LNCAP (cell line): ENCODE measurements around the gene HEPH.

Experiments used
- TF ChIP-seq, protein P1 (sequence below): fragments of 450-650 bp; IDR thresholded peaks from 2 replicates; pipeline ENCODE4 v1.5.1; 2017; ENCODE audit warnings: mild to moderate bottlenecking

The HEPH gene

GRCh38 chrX:66193821-66194220 lies 29.8 kb downstream of the HEPH start:
- TF ChIP-seq, protein P1, sequence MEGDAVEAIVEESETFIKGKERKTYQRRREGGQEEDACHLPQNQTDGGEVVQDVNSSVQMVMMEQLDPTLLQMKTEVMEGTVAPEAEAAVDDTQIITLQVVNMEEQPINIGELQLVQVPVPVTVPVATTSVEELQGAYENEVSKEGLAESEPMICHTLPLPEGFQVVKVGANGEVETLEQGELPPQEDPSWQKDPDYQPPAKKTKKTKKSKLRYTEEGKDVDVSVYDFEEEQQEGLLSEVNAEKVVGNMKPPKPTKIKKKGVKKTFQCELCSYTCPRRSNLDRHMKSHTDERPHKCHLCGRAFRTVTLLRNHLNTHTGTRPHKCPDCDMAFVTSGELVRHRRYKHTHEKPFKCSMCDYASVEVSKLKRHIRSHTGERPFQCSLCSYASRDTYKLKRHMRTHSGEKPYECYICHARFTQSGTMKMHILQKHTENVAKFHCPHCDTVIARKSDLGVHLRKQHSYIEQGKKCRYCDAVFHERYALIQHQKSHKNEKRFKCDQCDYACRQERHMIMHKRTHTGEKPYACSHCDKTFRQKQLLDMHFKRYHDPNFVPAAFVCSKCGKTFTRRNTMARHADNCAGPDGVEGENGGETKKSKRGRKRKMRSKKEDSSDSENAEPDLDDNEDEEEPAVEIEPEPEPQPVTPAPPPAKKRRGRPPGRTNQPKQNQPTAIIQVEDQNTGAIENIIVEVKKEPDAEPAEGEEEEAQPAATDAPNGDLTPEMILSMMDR: no peak

GRCh38 chrX:66200050-66200664 lies 36.1 kb downstream of the HEPH start:
- TF ChIP-seq, protein P1: no peak

- TF ChIP-seq, protein P1: peak; percentile 42; the same call in 1 of the 2 replicates
Observed at GRCh38 chrX:66200855-66201795, 37.1 kb downstream of the HEPH start.

DNA sequence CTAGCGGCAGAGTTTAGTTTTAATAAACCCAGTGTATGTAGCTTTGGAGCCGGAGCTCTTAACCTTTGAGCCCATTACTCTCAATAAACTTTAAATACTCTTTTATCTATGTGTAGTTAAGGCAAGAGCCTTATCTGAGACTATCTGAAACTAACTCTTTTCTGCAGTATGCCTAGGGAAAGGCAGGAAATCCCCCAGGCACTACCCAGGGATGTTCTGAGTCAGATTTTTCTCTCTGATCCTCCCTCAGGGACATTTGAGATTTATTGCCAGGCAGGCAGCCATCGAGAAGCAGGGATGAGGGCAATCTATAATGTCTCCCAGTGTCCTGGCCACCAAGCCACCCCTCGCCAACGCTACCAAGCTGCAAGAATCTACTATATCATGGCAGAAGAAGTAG lies 39.1 kb downstream of the HEPH start:
- TF ChIP-seq, protein P1: no peak

- TF ChIP-seq, protein P1: no peak
Observed at GRCh38 chrX:66221856-66222255, 57.8 kb downstream of the HEPH start.

DNA sequence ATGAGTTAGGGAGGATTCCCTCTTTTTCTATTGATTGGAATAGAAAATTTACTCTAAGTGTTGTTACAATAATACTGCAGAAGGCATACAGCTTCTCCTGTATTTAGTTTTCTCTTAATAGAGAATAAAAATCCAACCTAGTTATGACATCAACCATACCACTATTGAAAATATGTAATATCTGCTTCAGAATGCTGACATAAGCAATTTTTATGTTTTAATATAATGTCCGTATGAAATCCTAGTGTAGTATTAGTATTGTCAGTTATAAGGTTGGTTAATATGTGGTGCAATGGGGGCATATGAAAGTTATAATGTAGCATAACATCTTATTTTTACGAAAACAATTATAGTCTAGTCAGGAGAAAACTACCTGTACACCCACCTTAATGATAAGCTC lies 68.2 kb downstream of the HEPH start:
- TF ChIP-seq, protein P1: no peak

- TF ChIP-seq, protein P1: no peak
Observed at GRCh38 chrX:66233209-66233608, 69.2 kb downstream of the HEPH start.
